ENCODE measurements around the gene ASPHD2.

ASPHD2 gene

GRCh38 chr22:26448334-26448733 is 19.3 kb downstream of the ASPHD2 start:
- no peak for ATAC-seq (ENCODE audit: low read depth)
- Histone ChIP-seq H3K27ac (ENCODE audit: poor library complexity, severe bottlenecking) (no peak overlapping the region), H3K4me1 (ENCODE audit: insufficient read depth, poor library complexity, severe bottlenecking) (no peaks in the 10 kb centered on the region), H3K27me3 (ENCODE audit: insufficient read depth, poor library complexity, severe bottlenecking) (no peaks in the 10 kb centered on the region), H3K4me3 (ENCODE audit: severe bottlenecking) (no peak overlapping the region), H3K36me3 (ENCODE audit: low read depth) (peaks cover 28% of the 10 kb centered on the region), H3K9me3 (ENCODE audit: severe bottlenecking) (no peaks in the 10 kb centered on the region)
- no peak for DNase-seq (ENCODE audit: low spot score)
- TF ChIP-seq CTCF (IDR thresholded peaks at IDR 0.05; ENCODE audit: poor library complexity, severe bottlenecking): no peak

GRCh38 chr22:26448941-26449340 is 19.9 kb downstream of the ASPHD2 start:
- no peak for TF ChIP-seq CTCF (IDR thresholded peaks at IDR 0.05; ENCODE audit: poor library complexity, severe bottlenecking)

GRCh38 chr22:26450453-26451185 is 21.6 kb downstream of the ASPHD2 start:
- no peak for TF ChIP-seq CTCF (IDR thresholded peaks at IDR 0.05; ENCODE audit: poor library complexity, severe bottlenecking)
- H3K36me3 ChIP-seq (ENCODE audit: low read depth): peaks cover 42% of the 10 kb centered on the region
- H3K4me1 ChIP-seq (ENCODE audit: insufficient read depth, poor library complexity, severe bottlenecking): no peaks in the 10 kb centered on the region
- H3K27ac ChIP-seq (ENCODE audit: poor library complexity, severe bottlenecking): no peak overlapping the region
- no peak for DNase-seq (ENCODE audit: low spot score)
- no peak for ATAC-seq (ENCODE audit: low read depth)
- no peak overlapping the region for H3K4me3 ChIP-seq (ENCODE audit: severe bottlenecking)
- no peaks in the 10 kb centered on the region for H3K9me3 ChIP-seq (ENCODE audit: severe bottlenecking)
- H3K27me3 ChIP-seq (ENCODE audit: insufficient read depth, poor library complexity, severe bottlenecking): no peaks in the 10 kb centered on the region

More at GRCh38 chr22:26448941-26449340, 19.9 kb downstream of the ASPHD2 start:
- Histone ChIP-seq H3K4me1 (ENCODE audit: insufficient read depth, poor library complexity, severe bottlenecking) (no peaks in the 10 kb centered on the region), H3K9me3 (ENCODE audit: severe bottlenecking) (no peaks in the 10 kb centered on the region), H3K27me3 (ENCODE audit: insufficient read depth, poor library complexity, severe bottlenecking) (no peaks in the 10 kb centered on the region), H3K27ac (ENCODE audit: poor library complexity, severe bottlenecking) (no peak overlapping the region), H3K4me3 (ENCODE audit: severe bottlenecking) (no peak overlapping the region), H3K36me3 (ENCODE audit: low read depth) (peaks cover 34% of the 10 kb centered on the region)
- ATAC-seq (ENCODE audit: low read depth) (no peak), DNase-seq (ENCODE audit: low spot score) (no peak)

GRCh38 chr22:26452236-26453016 is 23.4 kb downstream of the ASPHD2 start:
- no peak for DNase-seq (ENCODE audit: low spot score)
- no peaks in the 10 kb centered on the region for H3K9me3 ChIP-seq (ENCODE audit: severe bottlenecking)

More at GRCh38 chr22:26452236-26453016, 23.4 kb downstream of the ASPHD2 start:
- H3K27me3 ChIP-seq (ENCODE audit: insufficient read depth, poor library complexity, severe bottlenecking): no peaks in the 10 kb centered on the region
- ATAC-seq (ENCODE audit: low read depth): no peak
- H3K4me3 ChIP-seq (ENCODE audit: severe bottlenecking): no peak overlapping the region
- H3K36me3 ChIP-seq (ENCODE audit: low read depth): peaks cover 59% of the 10 kb centered on the region
- no peak for TF ChIP-seq CTCF (IDR thresholded peaks at IDR 0.05; ENCODE audit: poor library complexity, severe bottlenecking)
- no peak overlapping the region for H3K27ac ChIP-seq (ENCODE audit: poor library complexity, severe bottlenecking)
- no peaks in the 10 kb centered on the region for H3K4me1 ChIP-seq (ENCODE audit: insufficient read depth, poor library complexity, severe bottlenecking)

Measured in RWPE2 (cell line).